H54 (cell line): ENCODE results near the gene APBA1.

Experiments
- DNase-seq: peaks from one replicate; pipeline ENCODE4 v3.0.0; 2011; ENCODE audit warnings: low spot score, mixed read lengths; ENCODE audit not compliant: insufficient read length
- FAIRE-seq: peaks from 3 replicates; lab custom pipeline; 2011; peaks lifted over from hg19 to GRCh38; lab: Jason Lieb, UNC
- POLR2A ChIP-seq: IDR thresholded peaks from 2 replicates; pipeline ENCODE4 v1.6.1; 2011; ENCODE audit warnings: low read depth, mild to moderate bottlenecking, low read length

APBA1 gene

GRCh38 chr9:69497816-69498215 is 174.4 kb downstream of the APBA1 start:
- DNase-seq (no peak), FAIRE-seq (no peak)
- TF ChIP-seq POLR2A = no peak

DNA sequence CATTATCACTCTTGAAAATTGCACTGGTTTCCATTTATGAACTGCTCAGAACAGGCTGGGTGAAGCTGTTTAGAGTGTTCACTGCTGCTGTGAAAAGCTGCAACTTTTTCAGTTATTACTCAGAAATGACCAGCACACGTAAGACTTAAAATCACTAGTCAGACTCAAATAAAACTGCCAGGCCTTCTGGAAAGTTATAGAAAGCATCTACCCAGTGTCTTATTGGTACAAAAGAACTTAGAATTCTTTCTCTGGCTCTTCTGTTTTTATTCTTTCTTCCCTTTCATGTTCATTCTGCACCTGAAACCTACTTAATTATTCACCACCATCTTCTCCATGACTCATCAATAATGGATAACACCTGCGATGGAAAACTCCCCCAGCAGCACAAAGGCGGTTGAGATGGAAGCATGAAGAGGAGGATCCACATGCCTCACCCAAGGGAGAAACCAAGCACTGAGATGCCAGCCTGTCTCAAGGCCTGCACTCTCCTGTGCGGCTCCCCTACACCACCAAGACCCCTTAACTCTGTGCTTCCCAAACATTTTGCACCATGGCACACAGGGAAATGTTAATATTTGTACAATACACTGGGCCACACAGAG is 175.2 kb downstream of the APBA1 start:
- TF ChIP-seq POLR2A = no peak
- no peak for FAIRE-seq

GRCh38 chr9:69495296-69495695 is 176.9 kb downstream of the APBA1 start:
- TF ChIP-seq POLR2A = no peak
- DNase-seq = no peak
- no peak for FAIRE-seq

More for the DNA sequence above, 175.2 kb downstream of the APBA1 start:
- DNase-seq = no peak

GRCh38 chr9:69494763-69495162 is 177.4 kb downstream of the APBA1 start:
- FAIRE-seq (no peak), DNase-seq (no peak)
- TF ChIP-seq POLR2A = no peak

GRCh38 chr9:69494208-69494607 is 178.0 kb downstream of the APBA1 start:
- DNase-seq = no peak
- no peak for TF ChIP-seq POLR2A
- no peak for FAIRE-seq

GRCh38 chr9:69486498-69486897 is 185.7 kb downstream of the APBA1 start:
- no peak for FAIRE-seq

DNA sequence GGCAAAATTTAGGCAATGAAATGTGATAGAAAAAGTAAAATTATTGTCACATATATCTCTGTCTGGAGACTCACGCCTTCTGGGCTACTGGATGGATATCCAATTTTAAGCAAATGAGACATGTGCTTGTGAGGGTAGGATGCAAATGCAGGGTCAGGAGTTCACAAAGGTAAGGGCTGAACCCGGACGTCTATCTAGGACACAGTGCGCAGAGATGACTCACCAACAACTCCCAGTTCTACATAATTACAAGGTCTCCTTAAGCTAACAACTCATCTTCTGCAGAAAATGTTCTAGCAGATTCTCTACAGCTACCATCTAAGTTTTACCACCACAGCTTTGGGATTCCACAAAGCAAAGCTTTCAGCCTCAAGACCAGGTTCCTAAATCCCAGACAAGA is 186.7 kb downstream of the APBA1 start:
- no peak for DNase-seq
- TF ChIP-seq POLR2A = no peak
- no peak for FAIRE-seq

More at GRCh38 chr9:69486498-69486897, 185.7 kb downstream of the APBA1 start:
- DNase-seq = no peak
- no peak for TF ChIP-seq POLR2A

DNA sequence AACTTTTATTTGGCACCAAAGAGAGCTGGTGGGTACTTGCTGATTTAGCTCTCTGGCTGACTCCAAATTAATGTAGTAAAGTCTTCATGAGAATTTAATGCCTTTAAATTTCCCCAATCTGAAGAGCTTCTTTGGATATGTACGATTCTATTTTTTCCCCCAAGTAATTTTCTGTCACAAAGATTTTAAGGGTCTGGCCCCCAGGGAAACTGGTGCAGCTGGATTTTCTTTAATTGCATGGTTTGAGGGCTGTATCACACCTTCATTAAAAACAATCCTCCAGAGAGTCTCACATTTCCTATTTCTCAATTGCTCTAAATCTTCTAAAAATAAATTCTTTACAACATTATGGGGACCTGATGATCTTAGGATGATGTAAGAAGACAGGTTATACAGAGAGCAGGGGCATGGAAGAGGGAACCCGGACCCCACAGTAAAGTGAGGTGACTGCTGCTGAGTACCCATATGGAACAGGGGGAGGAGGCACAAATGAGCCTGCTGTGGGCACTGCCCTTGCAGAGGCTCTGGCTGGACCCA is 188.2 kb downstream of the APBA1 start:
- no peak for TF ChIP-seq POLR2A
- DNase-seq (no peak), FAIRE-seq (no peak)

- no peak for FAIRE-seq
- no peak for TF ChIP-seq POLR2A
- no peak for DNase-seq
Measured at GRCh38 chr9:69476797-69477196, 195.4 kb downstream of the APBA1 start.

GRCh38 chr9:69476016-69476415 is 196.2 kb downstream of the APBA1 start:
- DNase-seq = no peak
- no peak for TF ChIP-seq POLR2A
- FAIRE-seq = no peak

- DNase-seq = no peak
- TF ChIP-seq POLR2A = no peak
- FAIRE-seq = no peak
Measured at GRCh38 chr9:69474821-69475220, 197.3 kb downstream of the APBA1 start.

GRCh38 chr9:69472101-69472620 is 200.0 kb downstream of the APBA1 start:
- DNase-seq (no peak), FAIRE-seq (no peak)
- TF ChIP-seq POLR2A = no peak

GRCh38 chr9:69471433-69471832 is 200.7 kb downstream of the APBA1 start:
- no peak for DNase-seq
- FAIRE-seq = no peak
- no peak for TF ChIP-seq POLR2A

DNA sequence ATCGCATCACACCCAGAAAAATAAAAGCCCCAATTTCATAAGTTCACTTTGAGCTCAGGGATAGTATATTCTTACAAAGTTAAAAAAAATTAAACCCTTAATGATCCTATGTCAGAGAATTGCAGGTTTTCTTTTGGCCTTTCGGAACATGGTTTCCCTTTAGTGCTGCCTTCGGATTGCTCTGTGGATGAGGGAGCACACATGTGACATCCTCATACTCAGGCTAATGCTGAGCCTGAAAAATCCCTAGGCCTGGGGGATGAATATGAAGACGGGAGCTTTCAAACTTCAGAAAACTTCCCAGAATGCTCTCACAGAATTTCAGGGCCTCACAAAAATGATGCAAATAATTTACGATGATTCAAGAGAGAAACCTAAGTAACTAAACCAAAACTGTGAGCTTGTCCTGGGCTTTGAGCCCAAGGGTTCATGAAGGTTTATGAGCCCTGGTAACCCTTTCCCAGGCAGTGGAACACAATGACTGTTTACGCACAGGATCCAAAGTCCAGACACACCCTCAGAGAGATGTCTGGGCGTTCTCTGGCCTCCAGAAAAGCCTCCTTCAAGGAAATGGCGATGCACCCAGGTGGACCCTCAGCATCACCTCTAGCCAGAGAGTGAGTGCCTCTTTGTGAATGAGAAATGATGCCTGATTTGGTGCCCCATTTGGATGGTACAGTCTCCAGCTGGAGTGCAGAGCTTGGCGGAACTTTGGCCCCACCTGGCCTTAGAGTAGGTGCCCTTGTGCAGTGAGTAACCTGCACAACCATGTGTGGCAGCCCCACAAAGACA is 201.8 kb downstream of the APBA1 start:
- no peak for TF ChIP-seq POLR2A
- DNase-seq = no peak
- FAIRE-seq = no peak
